Glutamatergic neuron (in vitro differentiated cells): Measurements from ENCODE around the gene KIRREL3. TPM values are rescaled to one million over a fixed set of nuclear protein-coding genes. Genes with fewer than 3 reads are reported as not detected.

ENCODE experiments used
- DNase-seq: peaks from one replicate; pipeline ENCODE4 v3.0.0; 2022
- H3K27ac Mint-ChIP-seq: one replicate; pipeline ENCODE4 v1.8.0; 2020; ENCODE audit warnings: mild to moderate bottlenecking, mixed read lengths, inconsistent platforms; ENCODE audit not compliant: unreplicated experiment
- H3K27me3 Mint-ChIP-seq: one replicate; pipeline ENCODE4 v1.8.0; 2020; ENCODE audit warnings: mild to moderate bottlenecking, moderate library complexity, mixed read lengths, inconsistent platforms; ENCODE audit not compliant: unreplicated experiment
- H3K36me3 Mint-ChIP-seq: one replicate; pipeline ENCODE4 v1.8.0; 2020; ENCODE audit warnings: mild to moderate bottlenecking, mixed read lengths, inconsistent platforms; ENCODE audit not compliant: unreplicated experiment
- H3K4me1 Mint-ChIP-seq: one replicate; pipeline ENCODE4 v1.8.0; 2020; ENCODE audit warnings: mild to moderate bottlenecking, low read depth, mixed read lengths, inconsistent platforms; ENCODE audit not compliant: unreplicated experiment
- H3K4me3 Mint-ChIP-seq: one replicate; pipeline ENCODE4 v1.8.0; 2020; ENCODE audit warnings: mild to moderate bottlenecking, mixed read lengths, inconsistent platforms; ENCODE audit not compliant: unreplicated experiment
- H3K9me3 Mint-ChIP-seq: one replicate; pipeline ENCODE4 v1.8.0; 2020; ENCODE audit warnings: mild to moderate bottlenecking, moderate library complexity, mixed read lengths, inconsistent platforms; ENCODE audit not compliant: unreplicated experiment
- total RNA-seq: library from RNA; stranded (reverse); fragmentation: NEBNext Ultra II Directional; extraction: Animal tissue kit (Norgen Biotek cat#: 25700); gene quantifications from one replicate; pipeline ENCODE4 v1.2.1, GENCODE V29; 2021; ENCODE audit not compliant: unreplicated experiment
- TF ChIP-seq, protein P1 (sequence below): fragments of 200-600 bp; sonication (generic); IDR thresholded peaks from one replicate; pipeline ENCODE4 v1.5.0; 2021; ENCODE audit not compliant: partially characterized antibody, unreplicated experiment

The KIRREL3 gene
- total RNA-seq, 1 donor from 2014 or later = 25.3 TPM

DNA sequence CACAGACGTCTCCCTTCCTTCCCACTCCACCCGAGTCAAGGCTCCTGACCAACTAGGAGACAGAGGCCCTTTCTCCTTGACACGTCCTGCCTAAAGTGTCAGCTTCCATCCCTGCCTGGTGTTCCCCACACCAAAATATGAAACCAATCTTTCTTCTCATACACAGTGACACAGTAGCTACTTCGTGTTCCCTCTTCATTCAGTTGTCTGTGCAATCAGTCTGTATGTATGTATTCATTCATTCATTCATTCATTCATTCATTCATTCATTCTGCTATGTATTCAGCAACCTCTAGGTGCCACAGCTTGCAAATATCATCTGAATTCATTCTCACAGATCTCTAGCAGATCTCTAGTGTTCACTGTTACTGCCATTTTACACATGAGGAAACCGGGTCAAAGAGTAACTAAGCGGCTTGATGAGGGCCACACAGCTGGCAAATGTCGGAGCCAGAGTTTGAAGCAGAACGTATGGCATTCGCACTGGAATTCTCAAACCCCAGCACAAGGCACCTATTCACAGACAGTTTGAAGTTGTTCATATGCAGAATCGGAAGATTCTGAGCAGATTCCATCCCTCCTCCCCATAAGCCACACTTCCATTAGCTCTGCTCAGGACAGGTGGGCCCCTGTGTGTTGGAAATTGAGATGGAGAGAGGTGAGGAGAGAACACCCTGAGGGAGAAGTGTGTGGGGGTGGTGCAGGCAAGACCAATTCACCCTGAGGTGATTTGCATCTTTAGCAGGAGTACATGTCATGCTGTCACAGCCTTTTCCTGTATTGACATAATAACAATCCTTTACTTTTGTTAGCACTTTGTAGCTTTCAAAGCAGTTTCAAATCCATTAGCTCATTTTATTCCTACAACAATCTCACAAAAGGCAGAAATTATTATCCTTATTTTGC is 369.4 kb downstream of the KIRREL3 start:
- TF ChIP-seq, protein P1, sequence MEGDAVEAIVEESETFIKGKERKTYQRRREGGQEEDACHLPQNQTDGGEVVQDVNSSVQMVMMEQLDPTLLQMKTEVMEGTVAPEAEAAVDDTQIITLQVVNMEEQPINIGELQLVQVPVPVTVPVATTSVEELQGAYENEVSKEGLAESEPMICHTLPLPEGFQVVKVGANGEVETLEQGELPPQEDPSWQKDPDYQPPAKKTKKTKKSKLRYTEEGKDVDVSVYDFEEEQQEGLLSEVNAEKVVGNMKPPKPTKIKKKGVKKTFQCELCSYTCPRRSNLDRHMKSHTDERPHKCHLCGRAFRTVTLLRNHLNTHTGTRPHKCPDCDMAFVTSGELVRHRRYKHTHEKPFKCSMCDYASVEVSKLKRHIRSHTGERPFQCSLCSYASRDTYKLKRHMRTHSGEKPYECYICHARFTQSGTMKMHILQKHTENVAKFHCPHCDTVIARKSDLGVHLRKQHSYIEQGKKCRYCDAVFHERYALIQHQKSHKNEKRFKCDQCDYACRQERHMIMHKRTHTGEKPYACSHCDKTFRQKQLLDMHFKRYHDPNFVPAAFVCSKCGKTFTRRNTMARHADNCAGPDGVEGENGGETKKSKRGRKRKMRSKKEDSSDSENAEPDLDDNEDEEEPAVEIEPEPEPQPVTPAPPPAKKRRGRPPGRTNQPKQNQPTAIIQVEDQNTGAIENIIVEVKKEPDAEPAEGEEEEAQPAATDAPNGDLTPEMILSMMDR = no peak
- Mint-ChIP-seq H3K27me3 (peaks cover 7% of the 10 kb centered on the region), H3K36me3 (no peaks in the 10 kb centered on the region), H3K4me3 (no peak overlapping the region), H3K4me1 (peaks cover 20% of the 10 kb centered on the region), H3K27ac (no peak overlapping the region), H3K9me3 (peaks cover 6% of the 10 kb centered on the region)
- no peak for DNase-seq

DNA sequence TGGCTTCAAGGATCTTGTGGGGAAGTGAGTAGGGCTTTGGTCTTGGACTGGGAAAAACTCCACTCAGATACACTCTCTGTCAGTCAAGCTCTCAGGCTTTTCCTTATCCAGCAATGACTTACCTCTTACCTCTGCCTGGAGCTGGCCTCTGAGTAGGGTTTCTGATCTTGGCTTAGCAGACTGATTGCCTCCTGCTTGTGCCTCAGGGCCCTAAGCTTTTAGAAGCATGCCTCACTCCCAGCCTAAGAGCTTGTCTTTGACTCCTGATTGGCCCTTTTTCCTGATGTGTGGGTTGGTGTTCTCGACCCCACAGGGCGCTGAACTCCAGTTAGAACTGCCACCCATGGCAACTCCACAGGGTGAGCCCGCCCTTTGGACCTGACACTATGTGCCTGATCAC is 370.1 kb downstream of the KIRREL3 start:
- H3K27me3 Mint-ChIP-seq = peaks cover 7% of the 10 kb centered on the region

DNA sequence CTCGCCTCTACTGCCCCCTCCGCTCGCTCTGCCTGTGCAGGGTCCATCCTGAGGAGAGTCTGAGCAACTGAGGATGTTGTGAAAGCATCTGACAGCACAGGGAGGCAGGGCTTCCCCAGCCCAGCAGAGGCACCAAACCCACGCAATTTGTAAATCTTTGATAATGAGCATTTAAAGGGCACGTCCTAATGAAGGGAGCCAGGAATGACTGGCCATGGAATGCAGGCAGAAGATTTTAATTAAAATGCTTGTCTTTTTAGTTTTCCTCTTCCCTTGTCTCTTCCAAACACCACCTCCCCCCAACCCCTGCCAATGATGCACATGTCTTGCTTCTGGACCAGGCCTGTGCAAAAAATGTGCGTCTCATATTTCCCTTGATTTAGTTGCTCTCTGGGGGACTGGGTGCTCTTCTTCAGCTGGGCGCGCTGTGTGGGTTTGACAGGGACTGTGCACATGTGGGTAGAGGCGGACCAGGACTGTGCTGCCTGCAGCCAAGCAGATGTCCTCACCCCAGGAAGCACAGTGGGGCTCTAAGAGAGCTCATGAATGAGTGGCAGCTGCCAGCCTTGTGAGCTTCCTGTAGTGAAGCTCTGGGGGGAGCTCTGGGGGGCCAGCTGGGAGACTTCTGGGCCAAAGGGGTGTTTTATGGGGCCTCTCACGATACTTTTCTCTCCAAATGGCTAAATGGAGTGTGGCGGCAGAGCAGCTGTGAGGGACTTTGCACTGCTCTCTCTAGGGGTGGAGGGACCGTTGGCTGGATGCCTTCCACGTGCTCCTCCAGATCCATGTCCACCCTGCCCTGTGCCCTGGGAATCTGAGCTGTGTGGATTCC is 371.6 kb downstream of the KIRREL3 start:
- DNase-seq = peak; percentile 32
- Mint-ChIP-seq H3K4me3 (peak overlapping the region; percentile 6), H3K27ac (peak overlapping the region; percentile 41), H3K9me3 (peaks cover 4% of the 10 kb centered on the region), H3K4me1 (peaks cover 22% of the 10 kb centered on the region), H3K27me3 (peaks cover 7% of the 10 kb centered on the region), H3K36me3 (no peaks in the 10 kb centered on the region)
- TF ChIP-seq, protein P1 = no peak

More for the DNA sequence above, 370.1 kb downstream of the KIRREL3 start:
- Mint-ChIP-seq H3K27ac (no peak overlapping the region), H3K36me3 (no peaks in the 10 kb centered on the region), H3K9me3 (peaks cover 6% of the 10 kb centered on the region), H3K4me3 (no peak overlapping the region), H3K4me1 (peaks cover 22% of the 10 kb centered on the region)
- no peak for DNase-seq
- TF ChIP-seq, protein P1 = no peak

DNA sequence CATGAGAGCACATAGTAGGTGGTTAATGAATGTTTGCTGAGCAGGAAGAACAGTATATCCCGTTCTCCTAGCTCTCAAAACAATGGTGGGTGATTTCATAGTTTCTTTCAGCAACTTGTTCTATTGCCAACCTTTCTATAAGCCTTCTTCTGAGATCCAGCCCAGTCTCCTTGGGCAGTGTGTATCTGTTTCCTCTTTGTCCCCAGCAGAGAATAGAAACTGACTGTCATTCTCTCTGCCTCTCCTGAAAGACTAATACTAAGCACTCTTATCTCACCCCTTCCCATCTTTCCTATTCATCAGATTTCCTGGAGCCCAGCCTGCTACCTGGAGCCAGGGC is 372.1 kb downstream of the KIRREL3 start:
- H3K36me3 Mint-ChIP-seq = no peaks in the 10 kb centered on the region
- peaks cover 7% of the 10 kb centered on the region for H3K27me3 Mint-ChIP-seq
- peaks cover 4% of the 10 kb centered on the region for H3K9me3 Mint-ChIP-seq
- H3K27ac Mint-ChIP-seq = peak overlapping the region; percentile 4
- H3K4me1 Mint-ChIP-seq = peaks cover 20% of the 10 kb centered on the region
- no peak for DNase-seq
- TF ChIP-seq, protein P1 = no peak
- H3K4me3 Mint-ChIP-seq = no peak overlapping the region
